Measurements from ENCODE around the gene NFKBIZ.
"Not testable (repeated sequence)": the region's sequence is repeated elsewhere in the genome, so short reads cannot be mapped to it uniquely, and the experiment has no call there.

Gene NFKBIZ

GRCh38 chr3:101861789-101862415, 12.6 kb downstream of the NFKBIZ start:
- Histone ChIP-seq H3K27me3 (ENCODE audit: control insufficient read depth, insufficient read depth, low read length) (no peaks in the 10 kb centered on the region), H3K4me3 (ENCODE audit: low read depth, low read length) (no peak overlapping the region), H3K9ac (ENCODE audit: low read length) (no peak overlapping the region), H3K9me3 (ENCODE audit: control insufficient read depth, insufficient read depth, low read depth, low read length) (no peaks in the 10 kb centered on the region), H3K36me3 (ENCODE audit: control insufficient read depth, insufficient read depth, low read length) (peaks cover 43% of the 10 kb centered on the region), H3K27ac (ENCODE audit: low read depth, low read length) (no peak overlapping the region), H3K4me1 (ENCODE audit: control insufficient read depth, insufficient read depth, low read length) (no peaks in the 10 kb centered on the region)

GRCh38 chr3:101862416-101863165, 13.3 kb downstream of the NFKBIZ start:
- H3K9me3 ChIP-seq (ENCODE audit: control insufficient read depth, insufficient read depth, low read depth, low read length), result no peaks in the 10 kb centered on the region
- no peak overlapping the region for H3K27ac ChIP-seq (ENCODE audit: low read depth, low read length)
- H3K4me3 ChIP-seq (ENCODE audit: low read depth, low read length), result no peak overlapping the region
- no peaks in the 10 kb centered on the region for H3K27me3 ChIP-seq (ENCODE audit: control insufficient read depth, insufficient read depth, low read length)
- peaks cover 36% of the 10 kb centered on the region for H3K36me3 ChIP-seq (ENCODE audit: control insufficient read depth, insufficient read depth, low read length)
- no peak overlapping the region for H3K9ac ChIP-seq (ENCODE audit: low read length)
- H3K4me1 ChIP-seq (ENCODE audit: control insufficient read depth, insufficient read depth, low read length), result no peaks in the 10 kb centered on the region

- H3K36me3 ChIP-seq (ENCODE audit: control insufficient read depth, insufficient read depth, low read length), result peaks cover 13% of the 10 kb centered on the region
- not testable (repeated sequence) for H3K27me3 ChIP-seq (ENCODE audit: control insufficient read depth, insufficient read depth, low read length); H3K4me1 ChIP-seq (ENCODE audit: control insufficient read depth, insufficient read depth, low read length); H3K27ac ChIP-seq (ENCODE audit: low read depth, low read length); H3K9me3 ChIP-seq (ENCODE audit: control insufficient read depth, insufficient read depth, low read depth, low read length); H3K9ac ChIP-seq (ENCODE audit: low read length); H3K4me3 ChIP-seq (ENCODE audit: low read depth, low read length)
Measured at GRCh38 chr3:101864926-101865325, 15.6 kb downstream of the NFKBIZ start.

- Histone ChIP-seq H3K9me3 (ENCODE audit: control insufficient read depth, insufficient read depth, low read depth, low read length) (no peaks in the 10 kb centered on the region), H3K27ac (ENCODE audit: low read depth, low read length) (no peak overlapping the region), H3K4me3 (ENCODE audit: low read depth, low read length) (no peak overlapping the region), H3K9ac (ENCODE audit: low read length) (no peak overlapping the region), H3K4me1 (ENCODE audit: control insufficient read depth, insufficient read depth, low read length) (no peaks in the 10 kb centered on the region), H3K27me3 (ENCODE audit: control insufficient read depth, insufficient read depth, low read length) (no peaks in the 10 kb centered on the region), H3K36me3 (ENCODE audit: control insufficient read depth, insufficient read depth, low read length) (peaks cover 8% of the 10 kb centered on the region)
Measured at GRCh38 chr3:101865751-101866509, 16.6 kb downstream of the NFKBIZ start.

GRCh38 chr3:101867511-101867910, 18.2 kb downstream of the NFKBIZ start:
- H3K27me3 ChIP-seq (ENCODE audit: control insufficient read depth, insufficient read depth, low read length), result no peaks in the 10 kb centered on the region
- H3K36me3 ChIP-seq (ENCODE audit: control insufficient read depth, insufficient read depth, low read length), result no peaks in the 10 kb centered on the region
- no peak overlapping the region for H3K4me3 ChIP-seq (ENCODE audit: low read depth, low read length)
- no peaks in the 10 kb centered on the region for H3K9me3 ChIP-seq (ENCODE audit: control insufficient read depth, insufficient read depth, low read depth, low read length)
- H3K4me1 ChIP-seq (ENCODE audit: control insufficient read depth, insufficient read depth, low read length), result no peaks in the 10 kb centered on the region
- H3K27ac ChIP-seq (ENCODE audit: low read depth, low read length), result no peak overlapping the region
- H3K9ac ChIP-seq (ENCODE audit: low read length), result no peak overlapping the region

- no peaks in the 10 kb centered on the region for H3K4me1 ChIP-seq (ENCODE audit: control insufficient read depth, insufficient read depth, low read length)
Measured at GRCh38 chr3:101867996-101868395, 18.7 kb downstream of the NFKBIZ start.

GRCh38 chr3:101868534-101869464, 19.5 kb downstream of the NFKBIZ start:
- no peak overlapping the region for H3K27ac ChIP-seq (ENCODE audit: low read depth, low read length)
- H3K4me1 ChIP-seq (ENCODE audit: control insufficient read depth, insufficient read depth, low read length), result no peaks in the 10 kb centered on the region
- H3K36me3 ChIP-seq (ENCODE audit: control insufficient read depth, insufficient read depth, low read length), result no peaks in the 10 kb centered on the region
- no peaks in the 10 kb centered on the region for H3K27me3 ChIP-seq (ENCODE audit: control insufficient read depth, insufficient read depth, low read length)
- H3K4me3 ChIP-seq (ENCODE audit: low read depth, low read length), result no peak overlapping the region
- H3K9me3 ChIP-seq (ENCODE audit: control insufficient read depth, insufficient read depth, low read depth, low read length), result no peaks in the 10 kb centered on the region
- H3K9ac ChIP-seq (ENCODE audit: low read length), result no peak overlapping the region

More at GRCh38 chr3:101867996-101868395, 18.7 kb downstream of the NFKBIZ start:
- Histone ChIP-seq H3K27ac (ENCODE audit: low read depth, low read length) (no peak overlapping the region), H3K9me3 (ENCODE audit: control insufficient read depth, insufficient read depth, low read depth, low read length) (no peaks in the 10 kb centered on the region), H3K9ac (ENCODE audit: low read length) (no peak overlapping the region), H3K36me3 (ENCODE audit: control insufficient read depth, insufficient read depth, low read length) (no peaks in the 10 kb centered on the region), H3K4me3 (ENCODE audit: low read depth, low read length) (no peak overlapping the region), H3K27me3 (ENCODE audit: control insufficient read depth, insufficient read depth, low read length) (no peaks in the 10 kb centered on the region)

GRCh38 chr3:101870138-101870537, 20.8 kb downstream of the NFKBIZ start:
- Histone ChIP-seq H3K4me3 (ENCODE audit: low read depth, low read length) (no peak overlapping the region), H3K27ac (ENCODE audit: low read depth, low read length) (no peak overlapping the region), H3K36me3 (ENCODE audit: control insufficient read depth, insufficient read depth, low read length) (no peaks in the 10 kb centered on the region), H3K9me3 (ENCODE audit: control insufficient read depth, insufficient read depth, low read depth, low read length) (no peaks in the 10 kb centered on the region), H3K9ac (ENCODE audit: low read length) (no peak overlapping the region), H3K27me3 (ENCODE audit: control insufficient read depth, insufficient read depth, low read length) (no peaks in the 10 kb centered on the region), H3K4me1 (ENCODE audit: control insufficient read depth, insufficient read depth, low read length) (no peaks in the 10 kb centered on the region)

- Histone ChIP-seq H3K27ac (ENCODE audit: low read depth, low read length) (no peak overlapping the region), H3K36me3 (ENCODE audit: control insufficient read depth, insufficient read depth, low read length) (no peaks in the 10 kb centered on the region), H3K9me3 (ENCODE audit: control insufficient read depth, insufficient read depth, low read depth, low read length) (no peaks in the 10 kb centered on the region), H3K4me3 (ENCODE audit: low read depth, low read length) (no peak overlapping the region), H3K27me3 (ENCODE audit: control insufficient read depth, insufficient read depth, low read length) (no peaks in the 10 kb centered on the region), H3K4me1 (ENCODE audit: control insufficient read depth, insufficient read depth, low read length) (no peaks in the 10 kb centered on the region), H3K9ac (ENCODE audit: low read length) (no peak overlapping the region)
Measured at GRCh38 chr3:101873619-101874018, 24.3 kb downstream of the NFKBIZ start.

GRCh38 chr3:101876142-101876541, 26.8 kb downstream of the NFKBIZ start:
- H3K4me3 ChIP-seq (ENCODE audit: low read depth, low read length), result no peak overlapping the region
- H3K9ac ChIP-seq (ENCODE audit: low read length), result no peak overlapping the region
- no peaks in the 10 kb centered on the region for H3K9me3 ChIP-seq (ENCODE audit: control insufficient read depth, insufficient read depth, low read depth, low read length)
- no peaks in the 10 kb centered on the region for H3K36me3 ChIP-seq (ENCODE audit: control insufficient read depth, insufficient read depth, low read length)
- no peaks in the 10 kb centered on the region for H3K27me3 ChIP-seq (ENCODE audit: control insufficient read depth, insufficient read depth, low read length)
- H3K27ac ChIP-seq (ENCODE audit: low read depth, low read length), result no peak overlapping the region
- no peaks in the 10 kb centered on the region for H3K4me1 ChIP-seq (ENCODE audit: control insufficient read depth, insufficient read depth, low read length)
